ENCODE results near the gene RSPH9. TPM values are rescaled to one million over a fixed set of nuclear protein-coding genes. Genes with fewer than 3 reads are reported as not detected.

The RSPH9 gene
- total and polyA plus RNA-seq, 5 donors from 2014 or later, result 0.15 to 1.4 (median 0.91) TPM

DNA sequence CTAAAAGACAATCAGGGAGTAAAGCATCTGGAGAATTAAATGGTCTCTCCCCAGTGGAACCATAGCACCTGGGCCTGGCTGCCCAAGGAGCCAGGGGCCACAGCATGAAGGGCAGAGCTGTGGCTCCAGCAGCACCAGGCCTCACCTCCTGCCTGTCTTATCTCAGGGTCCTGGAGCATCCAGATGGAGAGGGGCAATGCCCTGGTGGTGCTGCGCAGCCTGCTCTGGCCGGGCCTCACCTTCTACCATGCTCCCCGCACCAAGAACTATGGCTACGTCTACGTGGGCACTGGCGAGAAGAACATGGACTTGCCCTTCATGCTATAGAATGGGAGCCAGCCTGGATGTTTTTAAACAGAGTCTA, 25.8 kb downstream of the RSPH9 start:
- no peaks in the 10 kb centered on the region for H3K27me3 ChIP-seq (ENCODE audit: control insufficient read depth, insufficient read depth, low read length)
- H3K4me3 ChIP-seq (ENCODE audit: low read depth, low read length), result no peak overlapping the region
- Mint-ChIP-seq H3K27me3 (no peaks in the 10 kb centered on the region), H3K4me3 (no peak overlapping the region), H3K4me1 (peaks cover 0 to 23% (median 13%) of the 10 kb centered on the region in 4 donors), H3K9me3 (no peaks in the 10 kb centered on the region), H3K27ac (peak overlapping the region in 2 of 3 donors; percentile 20 to 32), H3K36me3 (peaks cover 10% of the 10 kb centered on the region)
- H3K9me3 ChIP-seq (ENCODE audit: control insufficient read depth in 2 of 2, low read length in 2 of 2), result no peaks in the 10 kb centered on the region
- no peak overlapping the region for H3K27ac ChIP-seq (ENCODE audit: insufficient read depth, low read length, poor library complexity, severe bottlenecking)
- DNase-seq (no peak), ATAC-seq (ENCODE audit: low read depth in 2 of 2) (no peak)
- H3K4me1 ChIP-seq (ENCODE audit: control insufficient read depth, insufficient read depth, low read length, poor library complexity, severe bottlenecking), result peaks cover 13% of the 10 kb centered on the region
- H3K36me3 ChIP-seq (ENCODE audit: control insufficient read depth, insufficient read depth, low read length), result peaks cover 43% of the 10 kb centered on the region

DNA sequence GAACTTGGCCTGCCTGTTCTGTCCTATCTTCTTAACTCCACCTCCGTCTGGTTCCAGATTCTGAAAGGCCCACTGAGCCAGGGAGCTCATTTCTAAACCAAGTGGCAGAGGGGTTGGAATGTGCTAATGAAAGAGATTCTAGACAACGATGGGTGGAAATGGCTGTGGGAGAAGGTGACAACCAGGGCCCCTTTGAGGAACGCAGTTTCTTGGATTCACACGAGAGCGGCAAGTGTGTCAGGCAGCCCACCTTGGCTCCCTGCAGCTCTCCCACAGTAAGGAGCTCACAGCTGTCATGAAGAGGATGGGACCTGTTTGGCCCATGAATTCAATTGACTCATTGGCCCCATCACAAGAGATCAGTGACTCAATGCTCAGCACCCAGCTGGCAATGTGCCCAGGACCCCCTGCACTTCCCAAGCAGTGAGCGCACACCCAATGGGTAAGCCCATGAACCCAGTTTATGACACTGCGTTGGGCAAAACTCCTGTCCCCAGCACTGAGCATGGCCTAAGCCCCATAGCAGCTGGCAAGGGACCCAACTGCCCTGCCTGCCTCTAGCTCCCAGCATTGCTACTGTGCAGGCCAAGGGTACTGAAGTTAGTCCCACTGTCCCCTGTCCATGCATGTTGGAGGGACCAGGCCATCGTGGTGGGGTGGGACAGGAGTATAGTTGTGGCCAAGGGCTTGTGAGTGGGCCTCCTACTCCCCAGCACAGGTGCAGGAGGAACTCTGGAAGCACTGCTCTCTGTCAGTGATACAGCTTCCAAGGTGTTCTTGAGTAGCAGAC, 26.4 kb downstream of the RSPH9 start:
- Mint-ChIP-seq H3K4me3 (no peak overlapping the region), H3K4me1 (peaks cover 0 to 23% (median 13%) of the 10 kb centered on the region in 4 donors), H3K36me3 (peaks cover 15% of the 10 kb centered on the region), H3K27me3 (no peaks in the 10 kb centered on the region), H3K9me3 (no peaks in the 10 kb centered on the region), H3K27ac (peak overlapping the region in 1 of 3 donors; percentile 59)
- peaks cover 47% of the 10 kb centered on the region for H3K36me3 ChIP-seq (ENCODE audit: control insufficient read depth, insufficient read depth, low read length)
- H3K9me3 ChIP-seq (ENCODE audit: control insufficient read depth in 2 of 2, low read length in 2 of 2), result no peaks in the 10 kb centered on the region
- no peak overlapping the region for H3K4me3 ChIP-seq (ENCODE audit: low read depth, low read length)
- ATAC-seq (ENCODE audit: low read depth in 2 of 2), result no peak
- H3K4me1 ChIP-seq (ENCODE audit: control insufficient read depth, insufficient read depth, low read length, poor library complexity, severe bottlenecking), result peaks cover 13% of the 10 kb centered on the region
- no peak overlapping the region for H3K27ac ChIP-seq (ENCODE audit: insufficient read depth, low read length, poor library complexity, severe bottlenecking)
- DNase-seq, result no peak
- H3K27me3 ChIP-seq (ENCODE audit: control insufficient read depth, insufficient read depth, low read length), result no peaks in the 10 kb centered on the region

DNA sequence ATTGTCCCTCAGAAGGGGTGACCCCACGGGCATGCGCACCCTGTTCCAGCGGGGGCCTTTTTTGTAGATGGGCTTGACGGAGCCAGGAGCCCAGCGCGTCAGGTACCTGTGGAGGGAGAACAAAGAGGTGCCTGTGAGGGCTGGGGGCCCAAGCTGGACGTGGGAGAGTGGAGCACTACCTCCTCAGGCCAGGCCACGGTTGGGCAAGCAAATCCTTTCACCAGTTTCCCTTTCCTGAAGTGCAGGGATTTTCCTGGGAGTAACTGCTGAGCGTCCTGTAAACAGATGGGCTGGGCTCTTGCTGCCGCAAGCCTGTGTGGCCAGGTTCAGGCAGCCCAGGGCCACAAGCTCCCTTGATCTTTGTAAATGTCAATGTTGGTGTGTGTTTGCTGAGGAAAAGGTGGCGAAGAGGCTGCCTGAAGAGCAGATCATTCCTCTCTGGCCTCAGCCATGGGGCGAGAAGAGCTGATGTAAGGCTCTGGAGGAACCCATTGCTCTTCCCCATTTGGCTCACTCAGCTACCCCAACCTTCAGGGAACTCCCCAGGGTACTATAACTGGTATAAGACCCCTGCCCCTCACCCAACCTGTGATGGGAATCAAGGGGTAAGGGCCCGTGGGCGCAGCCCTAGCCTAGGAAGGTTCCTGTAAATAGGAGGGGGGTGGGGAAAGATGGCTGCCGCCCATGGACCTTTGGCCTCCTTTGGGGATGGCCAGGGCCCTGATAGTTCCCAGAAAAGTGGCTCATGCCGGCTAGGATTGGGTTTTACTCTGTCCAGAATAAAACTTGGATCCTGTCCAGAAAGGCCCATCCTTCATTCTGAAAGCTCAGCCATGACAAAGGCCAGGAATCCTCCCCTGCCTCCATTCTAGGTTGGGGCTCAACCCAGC, 27.2 kb downstream of the RSPH9 start:
- Mint-ChIP-seq H3K36me3 (peaks cover 15% of the 10 kb centered on the region), H3K4me3 (no peak overlapping the region), H3K9me3 (no peaks in the 10 kb centered on the region), H3K27me3 (no peaks in the 10 kb centered on the region), H3K4me1 (peaks cover 0 to 21% (median 12%) of the 10 kb centered on the region in 4 donors), H3K27ac (peak overlapping the region in 1 of 3 donors; percentile 38)
- H3K4me3 ChIP-seq (ENCODE audit: low read depth, low read length), result no peak overlapping the region
- H3K27me3 ChIP-seq (ENCODE audit: control insufficient read depth, insufficient read depth, low read length), result no peaks in the 10 kb centered on the region
- ATAC-seq (ENCODE audit: low read depth in 2 of 2), result no peak
- no peaks in the 10 kb centered on the region for H3K9me3 ChIP-seq (ENCODE audit: control insufficient read depth in 2 of 2, low read length in 2 of 2)
- H3K36me3 ChIP-seq (ENCODE audit: control insufficient read depth, insufficient read depth, low read length), result peaks cover 55% of the 10 kb centered on the region
- no peak for DNase-seq
- no peak overlapping the region for H3K27ac ChIP-seq (ENCODE audit: insufficient read depth, low read length, poor library complexity, severe bottlenecking)
- peaks cover 13% of the 10 kb centered on the region for H3K4me1 ChIP-seq (ENCODE audit: control insufficient read depth, insufficient read depth, low read length, poor library complexity, severe bottlenecking)

DNA sequence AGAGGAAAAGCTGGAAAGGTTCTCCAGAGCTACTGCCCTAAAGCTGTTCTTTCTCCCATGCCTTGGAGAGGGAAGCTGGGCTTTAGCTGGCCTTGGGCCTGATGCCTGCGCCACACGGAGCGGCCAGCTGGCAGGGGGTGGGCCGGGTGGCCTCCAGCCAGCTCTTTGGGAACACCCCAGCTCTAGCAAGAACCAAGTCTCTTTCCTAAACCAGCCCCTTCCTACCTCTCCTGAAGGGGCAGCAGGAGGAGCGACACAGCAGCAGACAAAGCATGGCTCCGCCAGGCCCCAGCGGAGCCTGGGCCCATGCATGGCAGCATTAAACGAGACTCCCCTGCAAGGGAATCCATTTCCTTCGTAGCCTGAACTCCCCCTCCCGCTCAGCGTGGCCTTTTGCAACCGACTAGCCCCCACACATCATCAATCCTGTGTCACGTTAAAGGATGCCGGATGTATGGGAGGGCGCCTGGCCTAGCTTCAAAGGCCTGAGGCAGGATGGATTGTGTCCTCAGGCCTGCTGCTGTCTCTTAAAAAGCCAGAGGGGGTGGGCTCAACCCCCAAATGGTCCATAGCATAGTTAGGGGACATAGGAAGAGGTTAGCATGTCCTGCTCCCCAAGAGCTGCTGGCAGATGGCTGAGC, 28.7 kb downstream of the RSPH9 start:
- no peaks in the 10 kb centered on the region for H3K27me3 Mint-ChIP-seq
- peaks cover 1 to 6% (median 5%) of the 10 kb centered on the region in 4 donors for H3K4me1 Mint-ChIP-seq
- H3K27ac Mint-ChIP-seq, result peak overlapping the region in 1 of 3 donors; percentile 36
- H3K27ac ChIP-seq (ENCODE audit: insufficient read depth, low read length, poor library complexity, severe bottlenecking), result no peak overlapping the region
- DNase-seq (no peak), ATAC-seq (ENCODE audit: low read depth in 2 of 2) (no peak)
- no peaks in the 10 kb centered on the region for H3K9me3 Mint-ChIP-seq
- no peak overlapping the region for H3K4me3 Mint-ChIP-seq
- H3K27me3 ChIP-seq (ENCODE audit: control insufficient read depth, insufficient read depth, low read length), result no peaks in the 10 kb centered on the region
- H3K36me3 Mint-ChIP-seq, result peaks cover 23% of the 10 kb centered on the region
- no peaks in the 10 kb centered on the region for H3K4me1 ChIP-seq (ENCODE audit: control insufficient read depth, insufficient read depth, low read length, poor library complexity, severe bottlenecking)
- H3K9me3 ChIP-seq (ENCODE audit: control insufficient read depth in 2 of 2, low read length in 2 of 2), result no peaks in the 10 kb centered on the region
- H3K36me3 ChIP-seq (ENCODE audit: control insufficient read depth, insufficient read depth, low read length), result peaks cover 70% of the 10 kb centered on the region
- H3K4me3 ChIP-seq (ENCODE audit: low read depth, low read length), result no peak overlapping the region

DNA sequence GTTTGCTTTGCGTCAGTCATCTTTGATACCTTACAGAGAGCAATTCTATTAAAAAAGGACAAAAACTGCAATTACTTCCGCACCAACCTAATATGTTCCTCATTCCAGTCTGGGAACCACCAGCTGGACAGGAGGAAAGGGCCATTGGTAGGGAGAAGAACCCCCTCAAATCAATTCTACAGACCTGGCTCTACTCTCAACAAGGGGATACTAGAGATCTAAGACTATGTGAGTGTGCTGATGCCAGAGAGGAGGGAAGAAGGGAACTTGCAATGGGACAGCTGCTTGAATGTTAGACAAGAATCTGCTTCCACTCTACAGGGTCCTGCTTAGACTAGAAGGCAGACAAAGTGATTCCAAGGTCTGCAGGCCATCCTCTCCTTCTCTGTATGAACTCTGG, 29.5 kb downstream of the RSPH9 start:
- no peak overlapping the region for H3K27ac ChIP-seq (ENCODE audit: insufficient read depth, low read length, poor library complexity, severe bottlenecking)
- Mint-ChIP-seq H3K27me3 (no peaks in the 10 kb centered on the region), H3K4me3 (no peak overlapping the region), H3K27ac (no peak overlapping the region), H3K4me1 (peaks cover 1 to 6% (median 5%) of the 10 kb centered on the region in 4 donors), H3K9me3 (no peaks in the 10 kb centered on the region), H3K36me3 (peaks cover 23% of the 10 kb centered on the region)
- no peaks in the 10 kb centered on the region for H3K4me1 ChIP-seq (ENCODE audit: control insufficient read depth, insufficient read depth, low read length, poor library complexity, severe bottlenecking)
- ATAC-seq (ENCODE audit: low read depth in 2 of 2), result no peak
- DNase-seq, result no peak
- H3K4me3 ChIP-seq (ENCODE audit: low read depth, low read length), result no peak overlapping the region
- no peaks in the 10 kb centered on the region for H3K27me3 ChIP-seq (ENCODE audit: control insufficient read depth, insufficient read depth, low read length)
- no peaks in the 10 kb centered on the region for H3K9me3 ChIP-seq (ENCODE audit: control insufficient read depth in 2 of 2, low read length in 2 of 2)
- H3K36me3 ChIP-seq (ENCODE audit: control insufficient read depth, insufficient read depth, low read length), result peaks cover 78% of the 10 kb centered on the region

DNA sequence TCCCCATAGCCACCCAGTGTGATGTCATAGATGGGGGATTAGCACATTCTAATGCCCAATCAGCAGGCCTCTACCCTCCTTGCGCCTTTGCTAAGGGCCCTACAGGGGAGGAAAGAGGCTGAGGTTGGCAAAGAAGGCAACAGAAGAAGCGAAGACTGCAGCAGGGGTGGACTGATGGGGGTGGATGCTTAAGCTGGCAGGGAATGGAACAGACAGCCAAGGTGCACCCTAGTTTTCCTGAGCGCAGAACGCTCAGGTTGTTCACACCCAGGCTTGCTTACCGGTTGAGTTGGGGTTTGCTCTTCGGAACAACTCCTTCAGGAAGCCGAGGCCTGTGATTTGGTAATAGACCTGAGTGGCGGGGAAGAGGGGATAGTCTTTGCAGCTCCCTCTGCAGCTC, 30.1 kb downstream of the RSPH9 start:
- peaks cover 23% of the 10 kb centered on the region for H3K36me3 Mint-ChIP-seq
- no peaks in the 10 kb centered on the region for H3K9me3 Mint-ChIP-seq
- ATAC-seq (ENCODE audit: low read depth in 2 of 2), result no peak
- H3K4me1 Mint-ChIP-seq, result peaks cover 1 to 5% (median 4%) of the 10 kb centered on the region in 4 donors
- Histone ChIP-seq H3K27ac (ENCODE audit: insufficient read depth, low read length, poor library complexity, severe bottlenecking) (no peak overlapping the region), H3K9me3 (ENCODE audit: control insufficient read depth in 2 of 2, low read length in 2 of 2) (no peaks in the 10 kb centered on the region), H3K4me1 (ENCODE audit: control insufficient read depth, insufficient read depth, low read length, poor library complexity, severe bottlenecking) (no peaks in the 10 kb centered on the region), H3K4me3 (ENCODE audit: low read depth, low read length) (no peak overlapping the region), H3K36me3 (ENCODE audit: control insufficient read depth, insufficient read depth, low read length) (peaks cover 82% of the 10 kb centered on the region), H3K27me3 (ENCODE audit: control insufficient read depth, insufficient read depth, low read length) (no peaks in the 10 kb centered on the region)
- H3K4me3 Mint-ChIP-seq, result no peak overlapping the region
- no peak for DNase-seq
- no peak overlapping the region for H3K27ac Mint-ChIP-seq
- no peaks in the 10 kb centered on the region for H3K27me3 Mint-ChIP-seq

DNA sequence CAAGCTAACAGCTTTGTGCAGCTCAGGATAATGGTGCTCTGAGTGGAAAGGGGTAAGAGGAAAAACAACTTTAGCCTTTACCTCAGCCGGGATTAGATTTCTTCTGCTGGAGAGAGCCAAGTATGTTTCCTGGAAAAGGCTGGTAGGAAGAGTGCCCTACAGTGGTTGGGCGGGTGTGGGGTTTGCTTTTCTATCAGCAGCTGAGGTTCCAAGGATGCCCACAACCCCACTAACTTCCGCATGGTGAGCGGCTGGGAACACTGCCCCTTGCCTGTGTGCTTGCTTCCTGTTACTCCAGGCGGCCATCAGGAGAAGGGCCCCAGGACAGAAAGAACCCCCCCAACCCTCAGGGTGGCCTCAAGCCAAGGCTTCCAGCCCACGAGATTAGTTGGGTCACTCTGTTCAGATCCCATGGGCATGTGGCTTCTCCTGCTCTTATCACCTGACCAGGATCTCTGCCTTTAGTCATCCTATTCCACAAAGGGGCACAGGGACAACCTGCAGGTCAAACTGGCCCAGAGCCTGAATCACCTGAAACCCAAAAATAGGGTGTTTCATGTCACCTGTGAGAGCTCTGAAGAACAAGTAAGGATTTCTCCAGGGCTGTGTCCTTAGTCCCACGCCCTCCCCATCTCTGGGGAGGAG, 32.2 kb downstream of the RSPH9 start:
- peaks cover 89% of the 10 kb centered on the region for H3K36me3 ChIP-seq (ENCODE audit: control insufficient read depth, insufficient read depth, low read length)
- Mint-ChIP-seq H3K9me3 (no peaks in the 10 kb centered on the region), H3K27me3 (no peaks in the 10 kb centered on the region), H3K27ac (peak overlapping the region in 1 of 3 donors; percentile 20), H3K4me1 (peaks cover 0 to 11% (median 6%) of the 10 kb centered on the region in 4 donors), H3K4me3 (no peak overlapping the region), H3K36me3 (peaks cover 28% of the 10 kb centered on the region)
- DNase-seq (no peak), ATAC-seq (ENCODE audit: low read depth in 2 of 2) (no peak)
- H3K4me3 ChIP-seq (ENCODE audit: low read depth, low read length), result no peak overlapping the region
- no peak overlapping the region for H3K27ac ChIP-seq (ENCODE audit: insufficient read depth, low read length, poor library complexity, severe bottlenecking)
- no peaks in the 10 kb centered on the region for H3K27me3 ChIP-seq (ENCODE audit: control insufficient read depth, insufficient read depth, low read length)
- H3K4me1 ChIP-seq (ENCODE audit: control insufficient read depth, insufficient read depth, low read length, poor library complexity, severe bottlenecking), result no peaks in the 10 kb centered on the region
- H3K9me3 ChIP-seq (ENCODE audit: control insufficient read depth in 2 of 2, low read length in 2 of 2), result no peaks in the 10 kb centered on the region

Data from CD4-positive, CD25-positive, alpha-beta regulatory T cell (primary cell).